Smooth muscle cell of the brain vasculature (primary cell): ENCODE results near the gene IVD.

ENCODE experiments used
- DNase-seq: peaks from one replicate; pipeline ENCODE4 v3.0.0-alpha.2; 2012; ENCODE audit warnings: low read depth, low spot score

IVD gene

DNA sequence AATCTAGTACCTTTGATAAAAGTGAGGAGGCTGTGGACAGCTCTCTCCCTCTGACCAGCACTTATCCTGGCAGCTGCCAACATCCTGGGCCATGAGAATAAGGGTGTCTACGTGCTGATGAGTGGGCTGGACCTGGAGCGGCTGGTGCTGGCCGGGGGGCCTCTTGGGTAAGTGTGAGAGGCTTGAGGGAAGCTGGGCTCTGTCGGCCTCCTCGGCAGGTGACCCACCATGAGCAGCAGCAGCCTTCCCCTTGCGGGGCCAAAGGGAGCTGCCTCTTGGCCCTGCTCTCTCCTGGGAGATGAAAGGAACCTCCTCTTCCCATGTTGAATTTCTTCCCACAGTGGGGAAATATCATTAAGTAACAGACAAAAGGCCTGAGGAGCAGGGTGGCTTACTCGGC lies 9.2 kb downstream of the IVD start:
- no peak for DNase-seq

DNA sequence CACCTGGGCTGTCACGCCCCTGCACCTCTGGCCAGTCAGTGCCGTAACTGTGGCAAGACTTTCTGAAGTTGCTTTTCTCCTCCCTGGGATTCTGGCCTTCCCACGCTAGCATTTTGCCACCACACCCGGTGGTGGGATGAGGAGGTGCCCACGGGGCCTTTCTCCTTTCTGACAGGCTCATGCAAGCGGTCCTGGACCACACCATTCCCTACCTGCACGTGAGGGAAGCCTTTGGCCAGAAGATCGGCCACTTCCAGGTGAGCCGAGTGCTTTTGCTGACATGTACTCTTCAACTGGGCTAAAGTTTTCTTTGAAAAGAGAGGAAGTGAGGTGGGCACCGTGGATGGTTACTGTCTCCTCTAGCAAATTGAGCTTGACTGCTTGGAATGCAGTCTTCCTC lies 9.6 kb downstream of the IVD start:
- no peak for DNase-seq

DNA sequence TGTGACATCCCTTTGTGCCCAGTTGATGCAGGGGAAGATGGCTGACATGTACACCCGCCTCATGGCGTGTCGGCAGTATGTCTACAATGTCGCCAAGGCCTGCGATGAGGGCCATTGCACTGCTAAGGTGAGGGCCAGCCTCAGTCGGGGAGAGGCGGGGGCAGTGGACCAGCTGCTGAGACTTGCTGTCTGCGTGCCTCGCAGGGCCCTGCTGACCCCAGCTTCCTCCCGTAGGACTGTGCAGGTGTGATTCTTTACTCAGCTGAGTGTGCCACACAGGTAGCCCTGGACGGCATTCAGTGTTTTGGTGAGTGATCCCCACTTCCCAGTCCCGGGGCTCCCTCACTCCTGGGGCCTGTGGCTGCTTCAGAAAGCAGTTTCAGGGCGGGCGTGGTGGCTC lies 10.5 kb downstream of the IVD start:
- DNase-seq = no peak

DNA sequence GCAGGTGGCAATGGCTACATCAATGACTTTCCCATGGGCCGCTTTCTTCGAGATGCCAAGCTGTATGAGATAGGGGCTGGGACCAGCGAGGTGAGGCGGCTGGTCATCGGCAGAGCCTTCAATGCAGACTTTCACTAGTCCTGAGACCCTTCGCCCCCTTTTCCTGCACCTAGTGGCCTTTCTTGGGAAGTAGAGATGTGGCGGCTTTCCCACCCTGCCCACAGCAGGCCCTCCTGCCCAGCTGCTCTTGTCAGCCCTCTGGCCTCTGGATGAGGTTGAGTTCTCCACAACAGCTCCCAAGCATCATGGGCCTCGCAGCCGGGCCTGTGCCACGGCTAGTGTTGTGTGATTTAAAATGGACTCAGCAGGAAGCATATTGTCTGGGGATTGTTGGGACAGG lies 12.5 kb downstream of the IVD start:
- no peak for DNase-seq

DNA sequence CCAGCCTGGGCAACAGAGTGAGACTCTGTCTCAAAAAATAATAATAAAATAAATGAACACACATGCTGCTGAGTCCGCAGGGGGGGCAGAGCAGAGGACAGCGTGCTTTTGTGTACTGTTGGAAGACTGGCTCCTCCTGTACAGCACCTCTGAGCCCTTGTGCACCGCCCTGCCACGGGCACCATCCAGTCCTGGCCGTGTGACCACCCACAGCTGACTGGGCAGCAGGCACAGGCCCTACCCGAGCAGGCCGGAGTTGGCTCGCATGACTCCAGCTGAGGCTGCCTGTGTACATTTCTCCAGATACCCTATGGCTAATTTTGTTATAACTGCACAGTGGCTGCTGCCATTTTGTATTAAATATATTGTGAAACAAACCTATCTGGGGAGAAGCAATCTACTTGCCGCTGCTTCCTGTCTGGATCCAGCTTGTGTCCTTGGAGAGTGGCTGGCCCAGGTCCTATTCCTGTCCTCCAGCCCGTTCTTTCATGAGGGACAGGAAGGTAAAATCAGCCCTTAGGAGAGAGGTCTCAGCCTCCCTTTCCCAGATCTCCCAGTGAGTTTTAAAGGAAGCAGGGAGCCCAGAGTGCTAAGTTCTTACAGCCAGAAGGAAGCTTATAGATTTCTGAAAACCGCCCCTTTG lies 14.6 kb downstream of the IVD start:
- DNase-seq = no peak

DNA sequence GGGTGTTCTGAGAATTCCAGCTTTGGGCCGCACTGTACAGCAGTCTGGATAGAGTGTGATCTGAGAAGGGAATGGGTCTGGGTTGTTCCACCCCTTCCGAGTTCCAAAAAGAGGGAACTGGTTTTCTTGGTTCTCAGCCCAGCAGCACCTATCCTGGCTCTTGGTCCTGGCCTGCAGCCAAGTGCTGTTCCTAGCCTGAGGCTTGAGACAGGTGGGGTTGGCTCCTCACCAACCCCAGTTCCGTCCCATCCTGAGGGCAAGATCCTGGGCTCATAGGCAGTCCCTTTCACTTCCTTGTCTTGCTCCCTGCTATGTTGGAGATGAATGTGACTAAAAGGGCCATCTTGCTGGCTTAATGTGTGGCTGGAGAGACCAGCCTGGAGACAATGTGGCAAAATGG lies 15.2 kb downstream of the IVD start:
- no peak for DNase-seq

DNA sequence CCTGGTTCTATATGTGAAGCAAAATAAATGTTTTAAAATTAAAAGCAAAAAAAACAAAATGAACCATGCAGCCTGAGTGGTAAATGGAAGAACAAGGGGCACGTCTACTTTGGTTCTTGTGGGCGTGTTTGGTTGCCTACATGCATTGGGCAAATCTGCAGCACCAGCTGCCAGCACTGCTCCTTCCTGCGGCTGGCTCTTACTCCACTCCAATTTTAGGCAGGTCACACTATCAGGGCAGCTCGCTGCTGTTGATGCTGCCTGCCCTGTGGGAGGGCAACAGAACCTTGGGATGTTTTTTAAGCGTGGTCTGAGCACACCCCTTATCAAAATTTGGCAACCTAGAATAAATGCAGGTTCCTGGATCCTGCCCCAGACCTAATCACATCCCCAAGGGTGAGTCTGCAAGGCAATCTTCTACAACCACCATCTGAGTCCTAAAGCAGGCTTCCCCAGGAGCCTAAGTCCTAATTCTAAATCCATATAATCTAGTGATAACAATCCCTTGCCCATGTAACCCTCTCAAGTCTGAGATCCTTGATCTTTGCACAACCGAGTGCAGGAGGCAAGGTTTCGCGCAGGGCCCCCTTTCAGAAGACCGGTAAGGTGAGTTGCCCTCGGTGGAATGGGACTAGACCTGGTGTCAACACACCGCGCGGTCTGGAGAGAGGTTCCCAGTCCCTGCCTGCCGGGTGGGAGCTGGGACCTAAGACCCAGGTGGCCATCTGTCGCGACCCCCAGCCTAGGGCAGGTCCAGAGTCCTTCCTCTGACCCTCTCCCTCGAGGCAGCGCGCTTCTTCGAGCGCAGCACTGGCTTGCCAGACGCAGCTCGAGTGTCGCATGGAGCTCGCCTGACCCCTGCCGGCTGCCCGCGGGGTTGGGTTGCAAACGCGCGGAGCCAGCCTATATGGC lies 15.9 kb downstream of the IVD start:
- peak; percentile 18 for DNase-seq

DNA sequence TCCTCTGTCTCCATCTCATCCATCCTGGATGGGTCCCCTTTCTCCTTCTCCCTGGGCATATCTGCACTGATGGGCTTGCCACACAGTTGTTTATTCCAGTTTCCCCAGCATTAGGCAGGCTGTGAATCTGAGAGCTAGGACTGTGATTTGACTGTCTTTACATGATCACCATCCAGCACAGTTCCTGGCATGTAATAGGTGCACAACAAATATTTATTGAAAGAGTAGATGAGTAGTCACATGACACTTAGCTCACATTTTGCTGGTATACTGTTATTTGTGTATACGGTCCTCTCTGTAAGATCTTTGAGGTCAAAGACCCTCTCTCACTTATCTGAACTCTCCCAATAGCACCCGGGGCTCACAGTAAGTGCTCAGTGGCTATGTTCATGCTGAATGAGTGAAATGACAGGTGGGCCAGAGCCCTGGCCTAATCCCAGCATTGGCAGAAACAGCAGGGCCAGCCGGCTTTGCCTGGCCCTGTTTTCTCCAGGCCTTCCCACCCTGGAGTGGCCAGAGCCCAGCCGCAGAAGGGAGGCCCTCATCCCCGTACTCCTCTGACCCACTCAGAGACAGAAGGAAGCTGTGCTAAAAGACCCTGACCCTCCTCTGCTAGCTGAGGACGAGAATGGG lies 19.0 kb downstream of the IVD start:
- DNase-seq = no peak

DNA sequence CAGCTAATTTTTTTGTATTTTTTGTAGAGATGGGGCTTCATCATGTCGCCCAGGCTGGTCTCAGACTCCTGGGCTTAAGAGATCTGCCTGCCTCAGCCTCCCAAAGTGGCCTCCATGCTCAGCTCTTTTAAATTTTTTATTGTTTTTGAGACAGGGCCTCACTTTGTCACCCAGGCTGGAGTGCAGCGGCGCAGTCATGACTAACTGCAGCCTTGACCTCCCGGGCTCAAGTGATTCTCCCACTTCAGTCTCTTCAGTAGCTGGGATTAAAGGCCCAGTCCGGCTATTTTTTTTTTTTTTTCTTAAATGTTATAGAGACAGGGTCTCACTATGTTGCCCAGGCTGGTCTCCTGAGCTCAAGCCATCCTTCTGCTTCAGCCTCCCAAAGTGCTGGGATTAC lies 20.1 kb downstream of the IVD start:
- DNase-seq = no peak

DNA sequence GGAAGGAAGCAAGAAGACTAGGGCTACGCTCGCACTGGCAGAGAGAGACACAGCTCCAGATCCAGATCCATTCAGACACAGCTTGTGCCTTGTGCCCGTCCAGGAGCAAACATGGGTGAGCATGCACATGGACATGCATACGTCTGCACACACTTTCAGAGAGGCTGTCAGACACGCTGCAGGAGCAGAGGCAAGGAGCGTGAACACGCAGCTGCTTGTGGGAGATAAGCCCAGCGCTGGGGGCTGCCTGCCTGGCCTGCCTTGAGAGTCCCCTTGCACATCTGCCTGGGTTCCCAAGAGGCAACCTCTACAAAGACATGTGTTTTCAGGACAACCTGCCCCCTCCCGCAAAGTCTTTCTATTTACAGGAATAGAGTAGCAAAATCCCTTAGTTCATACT lies 21.6 kb downstream of the IVD start:
- no peak for DNase-seq

DNA sequence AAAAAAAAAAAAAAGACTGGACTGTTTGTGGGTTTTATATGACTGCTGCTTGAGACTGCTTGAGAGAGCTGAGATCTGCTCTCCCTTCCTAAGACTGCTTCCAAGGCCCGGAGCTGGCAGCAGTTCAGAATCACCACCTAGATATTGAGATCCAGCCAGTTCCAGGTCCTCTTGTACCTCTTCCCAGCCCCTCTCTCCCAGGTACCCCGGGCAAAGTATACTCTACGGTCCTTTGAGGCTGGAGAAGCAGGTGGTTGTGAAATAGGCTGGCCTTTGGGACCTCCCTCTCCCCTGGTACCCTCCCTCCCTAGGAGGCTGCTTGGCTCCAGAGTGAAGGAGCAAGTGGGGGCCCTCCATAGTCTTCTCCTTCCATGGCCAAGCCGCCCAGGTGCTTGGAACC lies 22.6 kb downstream of the IVD start:
- DNase-seq = no peak

DNA sequence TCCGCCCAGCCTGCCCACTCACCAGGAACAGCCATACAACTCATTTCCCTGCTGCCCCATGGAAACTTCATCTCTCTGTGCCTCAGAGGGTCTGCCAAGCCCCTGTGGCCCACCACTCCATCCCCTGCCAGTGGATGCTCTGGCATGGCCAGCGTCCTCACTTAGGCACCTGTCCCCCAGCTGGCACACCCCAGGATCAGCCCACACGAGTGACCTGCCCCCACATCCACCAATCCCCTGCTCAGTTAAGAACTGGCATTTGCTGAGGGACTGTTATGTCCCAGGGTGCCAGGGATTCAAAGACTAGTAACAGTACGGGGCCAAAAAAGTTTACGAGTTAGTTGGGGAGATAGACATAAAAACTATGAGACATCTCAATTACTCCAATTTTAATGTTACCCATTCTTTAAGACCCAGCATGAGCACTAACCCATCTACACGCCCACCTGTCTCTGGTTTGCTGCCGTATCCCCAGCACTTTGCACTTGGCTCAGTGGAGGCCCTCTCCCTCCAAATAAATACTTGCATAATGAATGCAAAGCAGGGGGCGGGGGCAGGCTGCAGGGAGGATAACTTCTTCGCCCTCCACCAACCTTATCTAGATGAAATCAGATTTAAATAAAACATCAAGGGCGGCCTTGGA lies 23.6 kb downstream of the IVD start:
- DNase-seq = no peak

DNA sequence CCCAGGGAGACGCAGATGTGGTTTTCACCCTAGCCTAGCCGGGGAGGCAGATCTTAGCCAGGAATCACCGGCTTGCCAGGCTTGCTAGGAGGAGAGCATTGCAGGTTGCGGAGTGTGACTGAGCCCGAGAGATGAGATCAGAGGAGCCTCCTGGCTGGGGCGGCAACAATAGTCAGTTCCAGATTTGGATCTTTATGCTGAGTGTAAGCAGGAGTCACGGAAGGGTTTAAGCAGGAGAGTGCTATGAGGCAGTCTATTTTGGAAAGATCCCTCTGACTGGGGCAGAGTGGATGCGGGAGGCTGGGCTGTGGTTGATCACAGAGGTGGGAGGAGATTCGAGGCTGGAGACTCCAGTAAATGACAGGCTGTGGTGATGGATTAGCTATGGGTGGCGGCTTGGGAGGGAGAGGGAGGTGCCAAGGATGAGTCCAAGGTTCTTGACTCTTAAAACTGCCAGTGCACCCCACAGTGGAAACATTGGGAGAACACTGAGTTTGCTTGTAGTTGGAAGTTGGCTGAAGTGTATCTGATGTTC lies 24.7 kb downstream of the IVD start:
- DNase-seq = no peak

DNA sequence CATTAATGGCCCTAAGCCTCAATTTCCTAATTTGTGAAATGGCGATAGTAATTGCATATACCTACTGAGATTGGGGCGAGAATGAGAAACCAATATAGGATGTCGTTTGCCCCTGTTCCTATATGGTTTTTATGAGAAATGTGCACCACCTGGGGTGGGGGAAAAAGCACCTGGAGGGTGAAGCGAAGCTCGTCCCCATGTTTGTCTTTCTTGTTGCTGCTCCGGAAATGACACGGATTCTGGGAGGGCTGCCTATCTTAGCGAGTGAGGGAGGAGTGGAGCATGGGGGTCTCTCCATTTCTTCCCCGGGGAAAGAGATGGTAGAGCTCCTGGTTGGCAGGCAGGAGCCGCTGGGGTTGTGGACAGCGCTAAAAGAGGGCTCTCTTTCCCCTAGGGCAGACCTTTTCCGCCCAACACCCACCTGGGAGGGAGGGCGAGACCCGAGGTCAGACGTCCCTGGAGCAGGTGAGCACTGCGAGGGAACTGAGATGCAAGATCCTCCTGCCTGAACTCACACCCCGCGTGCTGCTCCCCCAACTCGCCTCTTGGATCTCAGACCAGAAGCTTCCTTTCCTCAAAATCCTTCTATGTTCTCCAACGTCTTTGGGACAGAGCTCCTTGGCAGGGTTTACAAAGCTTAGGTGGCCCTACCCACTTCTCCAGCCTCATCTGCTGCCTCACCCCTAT lies 29.6 kb downstream of the IVD start:
- DNase-seq = no peak

DNA sequence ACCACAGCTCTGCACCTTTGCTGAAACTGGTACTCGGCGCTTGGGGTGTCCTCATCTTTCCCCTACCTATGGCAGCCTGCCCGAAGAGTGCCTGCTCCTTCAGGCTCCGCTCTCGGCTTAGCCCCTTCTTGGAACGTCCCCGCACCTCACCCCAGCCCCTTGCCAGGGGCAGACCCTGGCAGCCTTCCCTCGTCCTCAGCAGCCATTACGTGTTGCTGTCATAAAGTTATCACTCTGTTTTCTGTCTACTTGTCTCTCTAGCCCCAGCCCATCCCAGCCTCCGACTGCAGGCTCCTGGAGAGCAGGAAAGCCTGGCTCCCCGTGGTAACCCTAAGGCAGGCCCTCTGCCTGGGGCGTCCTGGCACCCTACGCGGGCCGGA lies 30.1 kb downstream of the IVD start:
- no peak for DNase-seq

DNA sequence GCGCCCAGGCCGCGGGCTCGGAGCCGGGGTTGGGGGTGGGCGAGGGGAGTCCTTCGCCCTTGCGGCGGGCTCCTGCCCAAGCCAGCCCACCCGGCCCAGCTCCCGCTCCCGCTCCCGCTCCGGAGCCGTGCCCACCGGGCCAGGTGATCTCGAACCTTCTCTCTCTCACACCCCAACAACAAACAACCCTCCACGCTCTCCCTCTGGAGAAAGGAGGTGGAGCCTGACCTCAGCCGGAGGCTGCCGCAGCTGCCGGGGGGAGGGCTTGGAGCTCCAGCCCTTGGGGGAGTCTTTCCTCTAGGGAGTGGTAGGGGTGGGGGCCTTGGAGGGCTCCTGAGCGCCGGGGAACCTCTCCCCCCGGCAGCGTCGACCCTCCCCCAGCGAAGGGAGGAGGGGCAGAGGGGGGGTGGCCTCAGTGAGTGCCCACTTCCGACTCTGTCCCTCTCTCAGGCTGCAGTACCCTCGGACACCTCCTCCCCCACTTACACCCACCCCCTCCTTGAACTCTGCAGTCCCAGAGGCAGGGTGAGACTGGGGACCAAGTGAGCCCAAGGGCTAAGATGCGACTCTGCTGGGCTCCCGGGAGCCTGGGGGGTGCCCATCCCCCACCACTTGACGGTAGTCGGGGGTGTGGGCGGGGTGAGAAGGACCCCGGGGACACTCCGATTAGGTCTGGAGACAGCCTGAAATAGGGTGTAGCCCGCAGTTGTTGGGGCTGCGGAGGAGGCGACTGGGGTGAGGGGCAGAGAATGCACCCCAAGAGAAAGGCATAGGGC lies 30.7 kb downstream of the IVD start:
- DNase-seq = no peak

DNA sequence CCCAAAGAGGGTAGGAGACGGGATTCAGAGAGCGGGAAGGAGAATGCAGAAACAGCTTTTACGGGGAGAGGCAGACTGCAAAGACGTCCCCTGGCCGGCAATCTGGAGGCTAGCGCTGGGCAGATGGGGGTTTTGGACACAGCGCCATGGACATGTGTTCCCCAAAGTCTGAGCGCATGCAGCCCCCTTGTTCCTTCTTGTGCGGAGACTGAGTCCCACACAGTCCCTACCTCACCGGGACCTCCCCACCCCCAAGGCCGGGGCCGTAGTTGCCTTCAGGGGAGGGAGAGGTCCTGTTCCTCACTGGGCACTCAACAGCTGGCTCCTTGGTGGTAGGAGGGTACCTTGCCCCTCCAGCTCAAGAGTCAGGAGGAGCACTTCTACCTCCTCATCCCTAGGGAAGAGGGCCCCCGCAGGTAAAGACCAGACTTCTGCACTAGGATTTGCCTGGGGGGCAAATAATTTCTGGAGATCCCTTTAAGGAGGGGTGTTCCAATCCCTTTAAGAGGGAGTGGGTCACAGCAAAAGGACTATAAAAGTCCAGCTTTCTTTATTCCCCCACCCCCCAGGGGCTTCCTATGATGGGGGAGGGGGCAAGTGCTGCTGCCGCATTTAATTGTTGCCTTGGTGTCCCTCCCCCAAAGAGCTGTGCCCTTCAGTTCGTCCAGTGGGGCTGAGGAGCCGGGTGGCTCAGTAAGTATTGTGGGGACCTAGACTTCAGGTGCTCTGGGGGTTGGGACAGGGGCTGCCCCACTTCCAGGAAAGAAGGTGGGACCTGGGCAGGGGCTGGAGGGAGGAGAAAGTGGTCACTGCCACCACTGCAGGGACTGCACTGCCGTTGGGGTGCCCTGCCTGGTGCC lies 31.5 kb downstream of the IVD start:
- no peak for DNase-seq

DNA sequence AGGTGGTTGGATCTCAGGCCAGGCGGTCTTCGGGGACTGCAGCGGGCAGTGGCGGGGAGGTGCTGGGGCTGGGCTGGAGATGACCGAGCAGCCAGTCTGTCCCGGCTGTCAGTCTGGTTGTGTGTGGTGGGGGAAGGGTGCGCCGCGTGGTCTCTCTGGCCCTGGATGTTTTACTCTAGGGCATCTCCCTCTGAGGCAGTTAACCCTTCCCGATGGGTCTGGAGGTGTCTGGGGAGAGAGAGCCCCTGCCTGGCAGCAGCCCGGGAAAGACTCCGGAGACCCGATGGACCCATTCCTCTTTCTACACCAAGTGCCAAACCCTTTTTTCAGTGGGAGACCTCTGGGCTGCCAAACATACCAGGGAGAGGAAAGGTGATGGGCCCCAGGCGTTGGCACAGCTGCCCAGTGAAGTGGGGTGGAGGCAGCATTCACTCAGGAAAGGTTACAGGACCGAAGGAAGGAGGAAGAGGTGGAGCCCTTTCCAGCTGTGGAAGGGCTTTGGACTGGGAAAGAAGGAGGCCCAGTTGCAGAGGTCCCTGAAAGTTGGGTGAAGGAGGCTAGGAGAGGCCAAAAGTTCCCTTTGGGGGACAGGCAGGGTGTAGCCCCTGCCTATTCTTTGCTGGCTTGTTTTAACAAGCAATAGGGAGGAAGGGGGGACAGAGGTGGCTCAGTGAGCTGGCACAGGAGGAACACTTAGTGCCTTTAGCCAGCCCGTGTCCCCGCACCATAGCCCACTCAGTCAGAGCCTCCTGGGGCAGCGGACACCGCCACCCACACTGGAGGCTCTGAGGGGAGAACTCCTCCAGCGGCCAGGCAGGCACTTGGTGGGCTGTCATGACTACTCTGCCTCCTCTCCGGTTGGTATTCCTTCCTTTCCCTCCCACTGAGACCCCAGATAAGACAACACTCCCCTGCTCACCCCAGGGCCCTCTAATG lies 32.4 kb downstream of the IVD start:
- no peak for DNase-seq

DNA sequence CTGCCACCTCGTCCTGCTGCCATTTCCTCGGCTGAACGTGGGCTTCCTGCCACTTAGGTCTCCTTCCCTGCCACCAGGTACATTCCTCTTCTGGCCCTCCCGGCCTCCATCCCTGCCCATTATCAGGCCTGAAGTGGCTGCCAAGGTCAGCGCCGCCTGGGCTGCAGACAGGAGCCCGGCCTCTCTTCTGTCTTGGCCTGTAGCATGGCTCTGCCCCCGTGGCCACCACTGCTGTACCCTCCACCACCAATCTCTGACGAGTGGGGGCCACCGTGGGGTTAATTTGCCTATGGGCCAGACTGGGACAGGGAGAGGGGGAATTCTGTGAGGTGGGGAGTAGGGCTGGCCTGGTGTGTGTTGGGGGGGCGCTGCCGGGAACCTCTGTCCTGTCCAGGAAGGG lies 33.1 kb downstream of the IVD start:
- no peak for DNase-seq
